H9 (cell line): ENCODE data around the gene ANKRD50. TPM values are rescaled to one million over a fixed set of nuclear protein-coding genes. Genes with fewer than 3 reads are reported as not detected.

Experiments used
- DNase-seq: peaks from one replicate; pipeline ENCODE4 v3.0.0-alpha.2; 2017
- H2AFZ ChIP-seq: one replicate; pipeline ENCODE4 v1.6.1; 2013; ENCODE audit warnings: mild to moderate bottlenecking, low read length, control low read depth, moderate library complexity
- H2AK5ac ChIP-seq: 2 replicates; pipeline ENCODE4 v1.6.1; 2013; ENCODE audit warnings: low read length, control low read depth, mixed read lengths; ENCODE audit not compliant: insufficient read length
- H2BK120ac ChIP-seq: one replicate; pipeline ENCODE4 v1.6.1; 2013; ENCODE audit warnings: low read depth, mild to moderate bottlenecking, low read length, control low read depth, inconsistent platforms; ENCODE audit not compliant: poor library complexity, severe bottlenecking
- H2BK12ac ChIP-seq: 2 replicates; pipeline ENCODE4 v1.6.1; 2013; ENCODE audit warnings: low read length, control low read depth, mixed read lengths, low read depth; ENCODE audit not compliant: insufficient read length
- H2BK15ac ChIP-seq: 2 replicates; pipeline ENCODE4 v1.6.1; 2013; ENCODE audit warnings: low read depth, low read length, control low read depth
- H2BK20ac ChIP-seq: one replicate; pipeline ENCODE4 v1.6.1; 2013; ENCODE audit warnings: low read depth, mild to moderate bottlenecking, low read length, control low read depth, inconsistent platforms; ENCODE audit not compliant: poor library complexity, severe bottlenecking
- H2BK5ac ChIP-seq: 2 replicates; pipeline ENCODE4 v1.6.1; 2013; ENCODE audit warnings: low read length, control low read depth, mixed read lengths; ENCODE audit not compliant: insufficient read length
- H3K14ac ChIP-seq: 2 replicates; pipeline ENCODE4 v1.6.1; 2013; ENCODE audit warnings: low read length, control low read depth; ENCODE audit not compliant: insufficient read depth
- H3K18ac ChIP-seq: 2 replicates; pipeline ENCODE4 v1.6.1; 2013; ENCODE audit warnings: low read depth, mild to moderate bottlenecking, mixed read lengths, low read length, control low read depth; ENCODE audit not compliant: insufficient read length
- H3K23ac ChIP-seq: 2 replicates; pipeline ENCODE4 v1.6.1; 2013; ENCODE audit warnings: low read length, control low read depth, mixed read lengths, low read depth; ENCODE audit not compliant: insufficient read length
- H3K23me2 ChIP-seq: 2 replicates; pipeline ENCODE4 v1.6.1; 2013; ENCODE audit warnings: low read depth, mild to moderate bottlenecking, mixed read lengths, low read length, control low read depth; ENCODE audit not compliant: insufficient read length, poor library complexity, severe bottlenecking
- H3K27ac ChIP-seq: 2 replicates; pipeline ENCODE4 v1.5.1; 2013; ENCODE audit warnings: low read length, control low read depth, mixed read lengths, low read depth; ENCODE audit not compliant: insufficient read length
- H3K27me3 ChIP-seq: 2 replicates; pipeline ENCODE4 v1.6.1; 2013; ENCODE audit warnings: low read length, control low read depth, inconsistent platforms; ENCODE audit not compliant: insufficient read depth
- H3K4ac ChIP-seq: 2 replicates; pipeline ENCODE4 v1.6.1; 2013; ENCODE audit warnings: low read depth, mild to moderate bottlenecking, control low read depth, inconsistent platforms, low read length, moderate library complexity
- H3K4me1 ChIP-seq: 2 replicates; pipeline ENCODE4 v1.6.1; 2013; ENCODE audit warnings: low read length, control low read depth, inconsistent platforms; ENCODE audit not compliant: insufficient read depth
- H3K4me2 ChIP-seq: 2 replicates; pipeline ENCODE4 v1.6.1; 2013; ENCODE audit warnings: low read length, control low read depth, mixed read lengths; ENCODE audit not compliant: insufficient read length, insufficient read depth
- H3K56ac ChIP-seq: 2 replicates; pipeline ENCODE4 v1.6.1; 2013; ENCODE audit warnings: low read depth, mild to moderate bottlenecking, mixed read lengths, low read length, control low read depth; ENCODE audit not compliant: insufficient read length
- H3K79me1 ChIP-seq: 2 replicates; pipeline ENCODE4 v1.6.1; 2013; ENCODE audit warnings: low read depth, mild to moderate bottlenecking, moderate library complexity, low read length, control low read depth, inconsistent platforms; ENCODE audit not compliant: insufficient read depth, poor library complexity, severe bottlenecking
- H3K79me2 ChIP-seq: 2 replicates; pipeline ENCODE4 v1.6.1; 2013; ENCODE audit warnings: low read length, control low read depth, inconsistent platforms; ENCODE audit not compliant: insufficient read depth
- H3K9ac ChIP-seq: 2 replicates; pipeline ENCODE4 v1.6.1; 2013; ENCODE audit warnings: low read length, control low read depth, mixed read lengths; ENCODE audit not compliant: insufficient read length; ENCODE audit errors: extremely low read depth
- H3K9me3 ChIP-seq: one replicate; pipeline ENCODE4 v1.6.1; 2013; ENCODE audit warnings: low read depth, low read length, inconsistent platforms; ENCODE audit not compliant: control insufficient read depth
- H3T11ph ChIP-seq: one replicate; pipeline ENCODE4 v1.6.1; 2013; ENCODE audit warnings: mild to moderate bottlenecking, low read length, control low read depth, inconsistent platforms
- H4K20me1 ChIP-seq: one replicate; pipeline ENCODE4 v1.6.1; 2013; ENCODE audit not compliant: control insufficient read depth, insufficient read length, insufficient read depth
- H4K5ac ChIP-seq: 2 replicates; pipeline ENCODE4 v1.6.1; 2013; ENCODE audit warnings: low read depth, mild to moderate bottlenecking, mixed read lengths, low read length, control low read depth; ENCODE audit not compliant: insufficient read length
- H4K8ac ChIP-seq: replicated peaks from 2 replicates; pipeline ENCODE4 v1.6.1; 2013; ENCODE audit warnings: low read length, control low read depth, mixed read lengths, low read depth; ENCODE audit not compliant: insufficient read length
- H4K91ac ChIP-seq: 2 replicates; pipeline ENCODE4 v1.6.1; 2013; ENCODE audit warnings: low read depth, mild to moderate bottlenecking, moderate library complexity, mixed read lengths, low read length, control low read depth; ENCODE audit not compliant: insufficient read length
- H3K27ac Mint-ChIP-seq, 3 experiments: 2 replicates in 2 of 3; 3 replicates in 1 of 3; pipeline ENCODE4 v1.8.0; 2020 to 2021; ENCODE audit warnings: mixed read lengths in 3 of 3, mild to moderate bottlenecking in 1 of 3, moderate library complexity in 1 of 3
- H3K27me3 Mint-ChIP-seq: 2 replicates; pipeline ENCODE4 v1.8.0; 2021; ENCODE audit warnings: low read depth, mild to moderate bottlenecking, moderate library complexity, mixed read lengths
- H3K36me3 Mint-ChIP-seq, 3 experiments: 2 replicates in 2 of 3; 3 replicates in 1 of 3; pipeline ENCODE4 v1.8.0; 2020 to 2021; ENCODE audit warnings: low read depth in 3 of 3, mixed read lengths in 3 of 3; ENCODE audit not compliant: insufficient read depth in 1 of 3
- H3K4me1 Mint-ChIP-seq, 2 experiments: 2 replicates each; pipeline ENCODE4 v1.8.0; 2020; ENCODE audit warnings: mixed read lengths in 2 of 2
- H3K4me3 Mint-ChIP-seq, 2 experiments: 2 replicates in 1 of 2; 3 replicates in 1 of 2; pipeline ENCODE4 v1.8.0; 2020 to 2021; ENCODE audit warnings: mild to moderate bottlenecking in 2 of 2, mixed read lengths in 2 of 2, moderate library complexity in 1 of 2
- H3K9me3 Mint-ChIP-seq, 2 experiments: 2 replicates in 1 of 2; 3 replicates in 1 of 2; pipeline ENCODE4 v1.8.0; 2020; ENCODE audit warnings: mild to moderate bottlenecking in 2 of 2, mixed read lengths in 2 of 2, moderate library complexity in 1 of 2
- CTCF ChIP-seq: fragments of 200-600 bp; sonication (generic); conservative IDR thresholded peaks from 3 replicates; pipeline ENCODE4 v1.8.0; 2021; ENCODE audit warnings: antibody characterized with exemption, mild to moderate bottlenecking
- total RNA-seq: library from RNA; stranded (reverse); gene quantifications from 2 replicates; pipeline ENCODE4 v1.2.1, GENCODE V29; 2021

Gene ANKRD50
- total RNA-seq, 1 experiment from 2014 or later, result 30.1 TPM

- Histone ChIP-seq H4K91ac (no peak overlapping the region), H3K18ac (no peak overlapping the region), H3K14ac (no peak overlapping the region), H4K20me1 (no peaks in the 10 kb centered on the region), H3K9me3 (no peaks in the 10 kb centered on the region), H3K9ac (no peak overlapping the region), H3K4me2 (no peak overlapping the region), H3K79me2 (peaks cover 10% of the 10 kb centered on the region; the same call in 1 of the 2 replicates), H2BK5ac (no peak overlapping the region), H2AK5ac (no peak overlapping the region), H2AFZ (no peak overlapping the region), H3K23me2 (no peaks in the 10 kb centered on the region), H3K27ac (no peak overlapping the region), H3T11ph (no peak overlapping the region), H2BK120ac (no peak overlapping the region), H3K4ac (no peak overlapping the region), H3K23ac (no peak overlapping the region), H4K5ac (no peak overlapping the region), H3K56ac (no peak overlapping the region), H2BK12ac (no peak overlapping the region), H3K27me3 (no peaks in the 10 kb centered on the region), H4K8ac (no peak overlapping the region), H3K4me1 (0 out of 2 replicates have a peak, but pooled peaks cover 5% of the 10 kb centered on the region), H3K79me1 (no peaks in the 10 kb centered on the region), H2BK15ac (no peak overlapping the region), H2BK20ac (no peak overlapping the region)
- no peak for DNase-seq
- Mint-ChIP-seq H3K4me3 (no peak overlapping the region), H3K4me1 (peaks cover 25 to 26% of the 10 kb centered on the region in 2 experiments), H3K9me3 (peaks cover 0 to 9% of the 10 kb centered on the region in 2 experiments; a peak in 3 of 5 replicates), H3K27me3 (no peaks in the 10 kb centered on the region), H3K36me3 (peaks cover 34 to 40% (median 39%) of the 10 kb centered on the region in 3 experiments), H3K27ac (peak overlapping the region in 2 of 3 experiments; percentile 78 to 91; a peak in 2 of 7 replicates)
- no peak for TF ChIP-seq CTCF
Observed at GRCh38 chr4:124685851-124686250, 26.7 kb downstream of the ANKRD50 start.
